Astrocyte of the hippocampus (primary cell): ENCODE results near the gene CBR3.
"Not testable (repeated sequence)": the region's sequence is repeated elsewhere in the genome, so short reads cannot be mapped to it uniquely, and the experiment has no call there.

ENCODE experiments used
- DNase-seq: peaks from one replicate; pipeline ENCODE4 v3.0.0; 2011; ENCODE audit warnings: low read depth, low spot score

CBR3 gene

DNA sequence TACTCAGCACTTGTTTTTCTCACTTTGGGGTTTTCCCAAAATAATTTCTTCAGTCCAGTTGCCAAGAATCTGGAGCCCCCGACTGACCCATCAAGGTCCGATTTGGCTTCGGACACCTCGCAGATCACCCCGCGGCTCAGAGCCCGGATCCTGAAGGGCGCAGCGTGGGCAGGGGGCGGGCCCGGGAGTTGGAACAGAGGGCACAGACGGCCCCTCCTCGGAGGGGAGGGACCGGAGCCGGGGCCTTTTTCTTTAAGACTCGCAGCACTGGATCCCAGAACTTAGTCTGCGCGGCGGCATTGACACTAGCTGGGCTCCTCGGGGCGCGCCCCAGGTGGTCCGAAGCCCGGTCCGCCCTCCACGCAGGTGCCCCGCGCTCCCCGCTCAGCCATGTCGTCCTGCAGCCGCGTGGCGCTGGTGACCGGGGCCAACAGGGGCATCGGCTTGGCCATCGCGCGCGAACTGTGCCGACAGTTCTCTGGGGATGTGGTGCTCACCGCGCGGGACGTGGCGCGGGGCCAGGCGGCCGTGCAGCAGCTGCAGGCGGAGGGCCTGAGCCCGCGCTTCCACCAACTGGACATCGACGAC is at the start of gene CBR3:
TSS of gene CBR3 (plus strand) at position 277 of the 588 bp plus-strand sequence. CDS start at position 391, 114 bp downstream.
- peak; percentile 71 for DNase-seq

DNA sequence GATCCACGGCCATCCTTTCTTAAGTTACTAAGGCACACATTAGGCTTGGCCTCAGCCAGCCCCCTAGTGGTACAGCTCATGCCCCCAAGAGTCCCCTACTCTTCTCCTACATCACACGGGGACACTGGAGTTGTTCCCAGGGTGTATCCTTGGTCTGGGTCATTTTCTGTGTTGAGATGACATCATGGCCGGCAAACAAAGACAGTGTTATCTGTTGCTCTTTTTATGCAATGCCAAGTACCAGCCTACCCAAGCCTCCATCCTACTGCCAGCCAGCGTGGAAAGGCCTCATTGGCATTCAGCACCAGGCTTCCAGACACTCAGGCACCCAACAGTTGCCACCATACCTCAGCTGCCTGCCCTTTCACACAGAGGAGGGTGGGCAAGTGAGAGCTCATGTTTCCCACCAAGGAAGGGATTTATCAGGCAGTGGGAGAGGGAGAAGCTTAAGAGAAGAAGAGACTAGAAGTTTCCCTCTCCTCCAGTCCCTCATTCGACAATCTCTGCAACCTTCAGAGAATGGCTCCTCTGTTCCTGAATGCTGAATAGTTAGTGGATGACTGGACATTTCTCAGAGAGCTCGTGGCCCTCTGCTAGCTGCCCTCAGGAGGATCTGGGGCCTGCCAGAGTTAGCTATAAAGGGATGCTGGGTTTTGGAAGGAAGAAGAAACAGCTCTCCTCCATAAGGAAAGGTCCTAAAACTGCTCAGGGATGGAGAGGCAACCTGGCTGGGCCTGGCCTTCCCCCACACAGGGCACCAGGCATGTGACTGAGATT is 47.3 kb upstream of the CBR3 start:
- DNase-seq, result peak; percentile 37

DNA sequence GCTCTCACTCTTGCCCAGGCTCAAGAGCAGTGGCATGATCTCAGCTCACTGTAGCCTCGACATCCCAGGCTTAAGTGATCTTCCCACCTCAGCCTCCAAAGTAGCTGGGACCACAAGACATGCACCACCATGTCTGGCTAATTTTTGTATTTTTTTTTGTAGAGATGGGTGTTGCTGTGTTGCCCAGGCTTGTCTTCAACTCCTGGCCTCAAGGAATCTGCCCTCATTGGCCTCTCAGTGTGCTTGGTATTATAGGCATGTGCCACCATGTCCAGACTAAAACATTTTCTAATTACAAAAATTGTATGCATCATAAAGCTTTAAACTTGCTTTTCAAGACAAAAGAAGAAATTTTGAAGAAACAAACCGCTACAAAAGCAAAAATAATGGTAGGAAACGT is 44.9 kb upstream of the CBR3 start:
- no peak for DNase-seq

DNA sequence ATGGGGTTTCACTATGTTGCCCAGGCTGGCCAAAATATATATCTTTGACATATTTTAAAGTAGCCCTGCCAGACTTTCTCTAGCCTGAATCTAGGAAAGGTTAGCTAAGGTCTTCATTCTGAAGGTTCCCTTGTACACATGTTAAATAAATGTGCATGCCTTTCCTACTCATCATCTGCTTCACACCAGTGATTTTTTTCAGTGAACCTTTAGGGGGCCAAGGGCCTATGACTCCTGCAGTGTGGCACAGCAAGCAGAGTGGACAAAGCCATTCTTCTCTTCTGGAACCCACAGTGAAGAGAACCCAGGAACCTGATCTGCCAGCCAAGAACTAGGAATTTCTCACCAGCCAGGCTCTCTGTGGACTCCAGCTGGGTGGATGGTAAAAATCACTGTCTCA is 42.2 kb upstream of the CBR3 start:
- no peak for DNase-seq

DNA sequence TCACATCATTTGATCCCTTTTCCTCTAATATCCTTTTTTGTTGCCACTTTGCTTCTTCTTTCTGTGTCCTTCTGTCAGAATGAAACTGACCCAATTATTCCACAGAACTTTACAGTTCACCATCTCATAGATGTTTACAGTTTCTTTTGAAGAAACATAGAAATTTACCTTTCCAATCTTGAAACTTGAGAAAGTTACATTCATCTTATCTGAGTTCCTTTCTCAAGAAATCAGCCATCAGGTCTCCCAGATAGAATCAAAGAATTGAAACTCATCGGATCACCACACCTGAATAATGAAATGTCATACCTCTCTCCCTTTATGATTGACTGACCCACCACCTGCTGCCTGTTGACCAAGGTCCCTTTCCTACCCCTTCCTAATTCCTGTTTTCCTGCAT is 41.4 kb upstream of the CBR3 start:
- DNase-seq, result no peak

DNA sequence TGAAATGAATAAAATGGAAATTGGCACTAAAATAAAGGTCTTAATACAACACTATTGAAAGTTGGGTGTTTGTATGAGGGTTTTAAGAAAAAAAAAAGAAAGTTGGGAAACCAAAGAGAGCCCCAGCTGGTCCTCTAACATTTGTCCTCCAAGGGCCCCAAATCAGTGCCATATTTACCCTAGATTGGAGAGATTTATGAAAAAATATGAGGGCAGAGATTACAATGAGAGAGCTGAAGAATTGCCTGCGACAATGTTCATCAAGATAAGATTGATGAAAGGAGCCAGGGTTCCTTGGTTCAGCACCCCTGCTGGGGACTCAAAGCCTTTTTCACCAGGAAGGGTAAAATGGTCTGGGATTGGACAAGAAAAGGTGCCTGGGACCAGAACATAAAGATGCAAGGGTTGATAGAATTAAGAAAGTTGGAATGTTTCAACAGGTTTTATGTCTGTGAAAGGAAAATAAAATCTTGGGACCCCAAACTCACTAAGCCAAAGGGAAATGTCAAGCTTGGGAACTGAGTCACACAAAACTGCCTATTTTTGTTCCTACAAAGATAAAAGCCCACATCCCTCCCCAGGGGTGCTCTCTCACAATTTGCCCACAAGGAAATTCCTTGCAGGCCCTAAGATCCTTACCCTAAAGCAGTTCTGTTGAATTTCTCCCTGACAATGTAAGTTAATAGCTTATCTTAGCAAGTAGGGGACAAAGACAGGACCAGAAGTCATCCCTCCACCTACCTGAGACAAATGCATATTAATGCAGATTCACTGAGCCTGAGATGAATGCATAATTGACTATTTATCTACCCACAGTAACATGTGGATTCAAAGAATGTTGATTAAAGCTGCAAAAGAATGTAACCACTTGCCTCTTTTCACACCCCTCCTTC is 38.2 kb upstream of the CBR3 start:
- DNase-seq, result peak; percentile 32

DNA sequence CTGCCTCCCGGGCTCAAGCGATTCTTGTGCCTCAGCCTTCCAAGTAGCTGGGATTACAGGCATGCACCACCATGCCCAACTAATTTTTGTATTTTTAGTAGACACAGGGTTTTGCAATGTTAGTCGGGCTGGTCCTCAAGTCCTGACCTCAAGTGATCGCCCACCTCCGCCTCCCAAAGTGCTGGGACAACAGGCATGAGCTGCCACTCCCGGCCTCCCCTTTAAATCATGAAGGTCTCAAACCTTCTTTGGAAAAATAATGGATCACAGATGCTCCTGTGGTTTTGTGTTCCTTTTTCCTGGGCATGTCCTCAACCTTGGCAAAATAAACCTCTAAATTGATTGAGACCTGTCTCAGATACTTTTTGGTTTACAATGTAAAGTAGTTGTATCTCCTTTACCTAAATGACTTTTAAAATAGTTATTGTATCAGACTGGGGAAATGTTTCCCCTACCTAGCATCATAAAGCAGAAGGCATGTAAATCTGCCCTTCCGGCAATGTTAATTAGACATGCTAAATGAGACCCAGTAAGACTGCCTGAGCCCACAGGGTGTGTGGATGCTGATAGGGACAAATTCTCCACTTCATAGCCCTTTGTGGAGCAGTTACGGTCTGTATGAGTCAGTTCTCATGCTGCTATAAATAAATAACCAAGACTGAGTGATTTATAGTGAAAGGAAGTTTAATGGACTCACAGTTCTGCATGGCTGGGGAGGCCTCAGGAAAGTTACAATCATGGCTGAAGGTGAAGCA is 37.3 kb upstream of the CBR3 start:
- peak; percentile 67 for DNase-seq

DNA sequence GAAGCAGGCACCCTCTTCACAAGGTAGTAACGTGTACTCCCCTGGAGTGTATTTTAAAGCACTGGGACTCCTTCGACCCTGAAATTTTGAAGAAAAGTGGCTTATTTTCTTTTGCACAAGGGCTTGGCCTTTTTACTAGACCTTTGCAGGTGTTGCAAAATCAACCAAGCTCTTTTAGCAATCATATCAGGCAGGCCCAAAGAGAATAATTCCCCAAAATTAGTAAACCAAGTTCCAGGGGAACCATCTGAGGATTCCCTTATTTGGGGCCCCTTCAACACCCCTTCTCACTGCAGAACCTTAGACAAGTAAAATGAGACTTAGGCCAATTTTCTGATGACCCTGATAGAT is 36.7 kb upstream of the CBR3 start:
- DNase-seq, result no peak

DNA sequence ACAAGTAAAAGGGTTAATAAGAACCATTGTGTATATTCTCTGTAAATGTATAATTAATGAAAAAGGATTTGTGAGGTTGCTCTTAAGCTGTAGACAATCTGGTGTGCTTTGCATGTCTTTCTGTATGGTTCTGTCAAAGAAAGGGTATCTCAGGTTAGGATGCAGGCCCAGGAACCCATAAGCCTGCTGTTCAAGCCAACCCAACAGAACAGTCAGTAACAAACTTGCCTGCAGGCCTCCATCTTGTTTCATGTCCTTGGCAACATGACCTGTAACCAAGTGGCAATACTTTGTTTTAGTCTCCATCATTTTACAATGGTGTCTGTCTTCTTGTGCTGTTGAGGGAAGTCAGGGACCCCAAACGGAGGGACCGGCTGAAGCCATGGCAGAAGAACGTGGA is 35.9 kb upstream of the CBR3 start:
- DNase-seq, result no peak

DNA sequence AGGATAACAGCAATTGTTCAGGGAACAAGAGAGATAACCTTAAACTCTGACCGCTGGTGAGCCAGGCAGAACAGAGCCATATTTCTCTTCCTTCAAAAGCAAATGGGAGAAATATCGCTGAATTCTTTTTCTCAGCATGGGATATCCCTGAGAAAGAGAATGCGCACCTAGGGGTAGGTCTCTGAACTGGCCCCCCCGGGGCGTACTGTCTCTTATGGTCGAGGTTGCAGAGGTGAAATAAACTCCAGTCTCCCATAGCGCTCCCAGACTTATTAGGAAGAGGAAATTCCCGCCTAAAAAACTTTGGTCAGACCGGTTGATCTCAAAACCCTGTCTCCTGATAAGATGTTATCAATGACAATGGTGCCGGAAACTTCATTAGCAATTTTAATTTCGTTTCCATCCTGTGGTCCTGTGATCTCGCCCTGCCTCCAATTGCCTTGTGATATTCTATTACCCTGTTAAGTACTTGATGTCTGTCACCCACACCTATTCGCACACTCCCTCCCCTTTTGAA is 35.1 kb upstream of the CBR3 start:
- not testable (repeated sequence) for DNase-seq

DNA sequence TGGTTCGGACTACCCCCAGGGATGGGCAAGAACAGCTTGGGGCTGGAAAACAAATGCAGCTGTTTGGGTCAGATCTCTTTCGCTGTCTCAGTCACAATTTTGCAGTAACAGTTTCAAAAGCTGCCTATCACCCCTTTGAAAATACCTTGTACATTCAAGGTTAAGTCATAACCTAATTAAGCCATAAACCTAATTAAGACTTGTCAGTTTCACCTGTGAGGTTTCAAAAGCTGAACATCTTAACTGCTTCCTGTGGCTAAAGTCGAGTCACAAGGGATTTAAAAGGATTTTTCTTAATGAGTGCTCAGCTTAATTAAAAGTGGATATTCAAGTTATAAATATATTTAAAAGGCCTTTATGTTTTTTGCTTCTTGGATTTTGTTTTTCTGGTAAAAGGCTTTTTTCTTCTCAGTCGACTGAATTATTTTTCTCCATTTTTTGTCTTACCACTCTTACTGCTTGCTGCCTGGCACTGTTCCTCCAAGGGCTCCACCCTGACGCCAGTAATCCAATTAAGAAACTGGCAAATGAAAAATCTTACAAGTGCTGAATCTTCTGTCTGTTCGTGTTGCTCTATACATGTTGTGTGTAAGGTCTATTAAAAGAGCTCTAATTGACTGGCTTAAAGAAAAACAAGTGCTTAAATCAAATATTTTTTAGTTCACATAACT is 33.8 kb upstream of the CBR3 start:
- DNase-seq, result no peak

DNA sequence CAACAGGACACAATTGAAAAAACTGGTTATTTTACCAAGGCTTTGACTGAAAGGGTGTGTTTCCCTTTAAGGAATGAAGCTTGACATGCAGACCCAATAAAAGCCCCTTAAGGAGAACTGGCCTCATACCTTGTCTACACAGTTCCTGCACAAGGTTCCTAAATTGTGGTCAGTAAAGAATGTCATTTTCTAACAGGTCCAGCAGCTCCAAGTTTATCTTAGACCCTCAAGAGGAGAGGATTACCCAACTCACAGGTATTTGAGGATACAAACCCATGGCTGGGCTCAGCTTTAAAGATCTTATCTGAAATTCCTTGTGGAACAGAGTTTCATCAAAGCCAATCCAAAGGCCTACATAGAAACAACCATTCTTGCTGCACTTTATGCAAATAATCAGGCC is 31.4 kb upstream of the CBR3 start:
- no peak for DNase-seq

DNA sequence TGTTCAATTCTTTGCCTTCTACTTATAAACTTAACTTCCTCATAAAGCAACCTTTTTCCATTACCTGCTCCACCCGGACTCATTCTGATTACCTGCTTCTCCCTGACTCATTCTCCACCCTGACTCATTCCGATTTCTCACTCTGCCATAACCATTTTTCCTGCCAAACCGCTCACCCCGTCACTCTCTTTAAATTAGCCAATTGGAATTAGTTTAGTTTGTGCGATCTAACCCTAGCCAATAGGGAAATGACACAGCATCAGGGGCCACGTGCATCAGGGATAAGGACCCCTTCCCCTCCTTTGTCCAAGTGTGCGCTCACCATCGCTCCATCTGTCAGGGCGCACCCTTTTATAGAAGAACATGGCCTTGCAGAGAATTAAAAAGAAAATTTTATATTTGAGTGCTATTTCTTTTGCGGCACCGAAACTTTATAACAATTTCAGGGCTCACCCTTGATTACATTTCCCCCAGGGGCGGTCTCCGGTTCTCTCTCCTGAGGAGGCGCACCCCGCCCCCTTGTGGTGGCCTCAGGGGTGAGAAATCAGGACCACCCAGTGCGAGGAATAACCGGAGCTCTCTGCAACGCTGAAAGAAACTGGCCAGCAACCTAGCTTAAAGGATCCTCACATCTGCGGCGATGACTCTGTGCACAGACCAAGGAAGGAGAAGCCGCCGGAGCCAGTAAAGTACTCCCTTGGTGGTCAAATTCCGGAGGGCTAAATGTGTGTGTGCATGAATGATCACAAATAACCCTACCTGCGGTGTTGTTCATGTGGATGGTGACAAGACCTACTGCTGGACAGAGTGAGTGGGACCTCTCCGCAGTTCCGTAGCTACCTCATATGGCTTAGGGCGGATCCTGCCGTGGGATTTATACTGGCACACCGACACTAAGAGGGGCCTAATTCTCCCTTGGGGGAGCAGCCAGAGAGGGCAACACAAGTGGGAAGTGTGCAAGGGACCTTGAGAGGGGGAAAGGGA is 30.3 kb upstream of the CBR3 start:
- peak; percentile 77 for DNase-seq

DNA sequence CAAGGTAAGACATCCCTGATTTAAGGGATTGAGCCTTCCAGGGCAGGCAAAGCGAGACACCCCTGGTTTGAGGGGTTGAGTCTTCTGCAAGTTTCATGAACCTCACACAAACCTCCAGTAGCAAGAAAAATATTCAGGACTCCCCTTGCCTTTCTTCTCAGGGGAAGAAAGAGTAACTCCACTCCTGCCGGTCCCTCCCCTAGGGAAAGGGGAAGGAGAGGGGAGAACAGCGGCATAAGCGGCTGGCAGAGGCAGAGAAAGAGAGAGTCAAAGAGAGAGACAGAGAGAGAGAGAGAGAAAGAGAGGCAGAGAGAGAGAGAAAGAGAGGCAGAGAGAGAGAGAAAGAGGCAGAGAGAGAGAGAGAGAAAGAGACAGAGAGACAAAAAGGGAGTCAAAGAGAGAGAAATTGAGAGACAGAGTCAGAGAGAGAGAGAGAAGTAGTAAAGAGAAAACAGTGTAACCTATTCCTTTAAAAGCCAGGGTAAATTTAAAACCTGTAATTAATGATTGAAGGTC is 29.5 kb upstream of the CBR3 start:
- no peak for DNase-seq

DNA sequence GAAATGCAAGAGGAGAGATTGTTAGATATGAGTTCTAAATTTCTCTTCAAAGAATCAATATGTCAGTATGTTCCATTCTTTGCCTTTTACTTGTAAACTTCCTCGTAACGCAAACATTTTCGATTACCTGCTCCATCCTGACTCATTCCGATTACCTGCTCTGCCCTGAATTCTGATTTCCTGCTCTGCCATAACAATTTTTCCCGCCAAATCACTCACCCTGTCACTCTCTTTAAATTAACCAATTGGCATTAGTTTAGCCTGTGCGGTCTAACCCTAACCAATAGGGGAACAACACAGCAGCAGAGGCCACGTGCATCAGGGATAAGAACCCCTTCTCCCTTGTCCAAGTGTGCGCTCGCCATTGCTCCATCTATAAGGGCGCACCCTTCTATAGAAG is 25.0 kb upstream of the CBR3 start:
- no peak for DNase-seq

DNA sequence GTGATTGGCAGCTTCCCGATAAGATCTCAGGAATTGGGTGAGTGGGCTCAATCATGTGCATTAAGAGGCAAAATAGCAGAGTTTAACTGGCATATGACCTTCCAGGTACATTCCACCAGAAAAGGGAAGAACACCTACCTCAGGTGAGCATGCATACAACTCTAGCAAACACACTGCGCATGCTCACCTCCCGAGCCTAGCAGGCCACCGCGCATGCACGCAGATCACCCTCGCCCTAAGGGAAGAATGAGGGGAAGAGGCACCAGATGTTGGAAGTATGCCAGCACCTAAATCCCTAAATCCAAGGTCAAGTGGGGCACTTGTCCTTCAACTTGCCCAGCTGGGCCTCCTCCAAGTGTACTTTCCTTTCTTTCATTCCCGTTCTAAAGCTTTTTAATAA is 23.6 kb upstream of the CBR3 start:
- no peak for DNase-seq

DNA sequence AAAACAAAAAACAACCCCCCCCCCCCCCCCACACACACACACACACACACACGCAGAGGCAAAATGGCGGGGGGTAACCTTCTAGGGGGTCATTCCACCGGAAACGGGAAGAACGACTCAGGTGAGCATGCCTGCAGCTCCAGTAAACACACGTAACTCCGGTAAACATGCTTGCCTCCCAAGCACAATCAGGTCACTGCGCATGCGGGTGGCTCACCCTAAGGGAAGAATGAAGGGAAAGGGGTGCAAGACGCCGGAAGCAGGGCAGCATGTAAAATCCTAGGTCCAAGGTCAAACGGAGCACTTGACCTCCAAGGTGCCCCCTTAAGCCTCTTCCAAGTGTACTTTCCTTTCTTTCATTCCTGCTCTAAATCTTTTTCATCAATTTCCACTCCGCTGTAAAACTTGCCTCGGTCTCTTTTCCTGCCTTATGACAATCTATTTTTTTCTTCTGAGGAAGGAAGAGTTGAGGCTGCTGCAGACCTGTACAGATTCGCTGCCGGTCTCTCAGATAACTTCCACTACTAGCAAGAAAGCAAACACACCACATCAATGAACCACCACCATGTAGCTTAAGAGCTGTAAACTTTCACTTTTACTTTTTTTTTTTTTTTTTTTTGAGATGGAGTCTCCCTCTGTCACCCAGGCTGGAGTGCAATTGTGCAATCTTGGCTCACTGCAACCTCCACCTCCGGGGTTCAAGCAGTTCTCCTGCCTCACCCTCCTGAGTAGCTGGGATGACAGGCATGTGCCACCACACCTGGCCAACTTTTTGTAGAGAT is 21.0 kb upstream of the CBR3 start:
- no peak for DNase-seq

DNA sequence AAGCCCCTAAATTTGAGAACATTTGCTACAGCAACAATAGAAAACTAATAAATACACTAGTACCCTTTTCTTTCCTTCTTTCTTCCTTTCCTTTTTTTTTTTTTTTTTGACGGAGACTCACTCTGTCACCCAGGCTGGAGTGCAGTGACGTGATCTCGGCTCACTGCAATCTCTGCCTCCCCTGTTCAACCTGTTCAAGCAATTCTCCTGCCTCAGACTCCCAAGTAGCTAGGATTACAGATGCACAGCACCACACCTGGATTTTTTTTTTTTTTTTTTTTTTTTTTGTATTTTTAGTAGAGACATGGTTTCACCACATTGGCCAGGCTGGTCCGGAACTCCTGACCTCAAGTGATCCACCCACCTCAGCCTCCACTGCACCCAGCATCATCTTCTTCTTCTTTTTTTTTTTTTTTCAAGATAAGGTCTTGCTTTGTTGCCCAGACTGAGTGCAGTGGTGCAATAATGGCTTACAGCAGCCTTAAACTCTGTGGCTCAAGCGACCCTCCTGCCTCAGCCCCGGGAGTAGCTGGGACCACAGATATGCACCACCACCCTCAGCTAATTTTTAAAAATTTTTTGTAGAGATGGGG is 19.6 kb upstream of the CBR3 start:
- DNase-seq, result no peak
